Activated effector memory CD4-positive, alpha-beta T cell treated with anti-CD3 and anti-CD28 coated beads, Interleukin-2, amount 50 U/mL, for 16 hours (primary cell): ENCODE measurements around the gene CD79A.
"Not testable (repeated sequence)": the region's sequence is repeated elsewhere in the genome, so short reads cannot be mapped to it uniquely, and the experiment has no call there.

Experiments
- DNase-seq: peaks from one replicate; pipeline ENCODE4 v3.0.0-alpha.2; 2020

The CD79A gene

DNA sequence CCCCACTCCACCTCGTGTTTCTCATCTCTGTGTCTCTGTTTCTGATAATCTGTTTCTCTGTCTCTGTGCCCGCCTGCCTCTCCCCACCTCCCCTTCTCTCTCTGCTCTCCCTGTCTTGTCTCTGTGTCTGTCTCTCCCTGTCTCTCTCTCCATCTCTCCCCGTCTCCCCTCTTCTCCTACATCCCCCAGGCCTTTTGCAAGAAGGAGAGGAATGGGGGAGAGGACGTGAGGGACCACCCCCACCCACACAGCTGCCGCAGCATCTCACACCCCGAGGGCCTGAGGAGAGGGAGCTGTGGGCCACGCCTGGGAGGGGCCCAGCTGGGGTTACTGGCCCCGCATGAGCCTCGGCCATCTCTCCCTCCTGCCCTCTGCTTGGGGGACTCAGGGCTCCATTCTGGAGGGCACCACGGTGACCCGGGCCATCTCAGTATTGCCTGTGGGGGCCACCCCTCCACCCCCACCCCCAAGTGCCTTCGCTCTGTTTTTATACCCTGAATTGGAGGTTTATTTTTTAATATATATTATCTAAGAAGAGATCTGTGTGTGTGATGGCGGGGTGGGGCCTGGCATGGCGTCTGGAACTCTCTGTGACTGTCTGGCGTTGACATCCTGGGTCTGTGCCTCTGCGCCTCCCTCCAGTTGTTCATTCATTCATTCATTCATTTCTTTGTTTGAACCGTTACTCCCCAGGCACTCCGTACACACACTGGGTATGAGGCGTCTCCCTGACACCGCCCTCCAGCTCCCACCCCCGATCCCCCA, 30.0 kb downstream of the CD79A start:
- no peak for DNase-seq

DNA sequence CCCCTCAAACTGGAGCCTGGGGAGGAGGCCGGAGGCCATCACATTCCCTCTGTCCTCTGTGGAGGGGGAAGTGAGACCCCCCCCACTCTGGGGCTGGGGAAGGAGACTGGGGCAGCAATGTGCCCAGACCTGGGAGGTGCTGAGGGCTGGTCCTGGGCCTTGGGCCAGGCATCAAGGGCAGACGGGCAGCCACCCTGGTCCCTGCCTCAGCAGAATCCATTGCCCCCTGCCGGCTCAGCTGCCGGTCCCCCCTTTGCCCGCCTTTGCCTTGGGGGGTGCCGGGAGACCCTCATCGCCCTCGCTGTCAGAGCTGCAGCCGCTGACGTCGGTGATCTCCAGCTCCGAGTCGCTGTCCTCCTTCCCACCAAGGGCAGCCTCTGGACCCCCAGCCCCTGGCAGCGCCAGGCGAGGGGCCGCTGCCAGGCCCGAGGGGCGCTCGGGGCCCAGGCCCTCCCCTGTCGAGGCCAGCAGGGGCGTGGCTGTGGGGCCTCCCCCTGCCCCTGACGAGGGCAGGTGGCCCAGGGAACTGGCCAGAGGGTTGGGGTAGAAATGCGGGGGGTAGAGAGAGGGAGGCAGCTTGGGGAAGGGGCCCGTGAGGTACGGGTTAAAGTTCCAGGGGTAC, 31.0 kb downstream of the CD79A start:
- no peak for DNase-seq

GRCh38 chr19:41908724-41909464, 31.8 kb downstream of the CD79A start:
- no peak for DNase-seq

GRCh38 chr19:41909706-41910105, 32.6 kb downstream of the CD79A start:
- DNase-seq, result no peak

GRCh38 chr19:41910240-41910991, 33.3 kb downstream of the CD79A start:
- no peak for DNase-seq

- DNase-seq, result no peak
These were observed 34.2 kb downstream of the CD79A start for GRCh38 chr19:41910992-41911888.

DNA sequence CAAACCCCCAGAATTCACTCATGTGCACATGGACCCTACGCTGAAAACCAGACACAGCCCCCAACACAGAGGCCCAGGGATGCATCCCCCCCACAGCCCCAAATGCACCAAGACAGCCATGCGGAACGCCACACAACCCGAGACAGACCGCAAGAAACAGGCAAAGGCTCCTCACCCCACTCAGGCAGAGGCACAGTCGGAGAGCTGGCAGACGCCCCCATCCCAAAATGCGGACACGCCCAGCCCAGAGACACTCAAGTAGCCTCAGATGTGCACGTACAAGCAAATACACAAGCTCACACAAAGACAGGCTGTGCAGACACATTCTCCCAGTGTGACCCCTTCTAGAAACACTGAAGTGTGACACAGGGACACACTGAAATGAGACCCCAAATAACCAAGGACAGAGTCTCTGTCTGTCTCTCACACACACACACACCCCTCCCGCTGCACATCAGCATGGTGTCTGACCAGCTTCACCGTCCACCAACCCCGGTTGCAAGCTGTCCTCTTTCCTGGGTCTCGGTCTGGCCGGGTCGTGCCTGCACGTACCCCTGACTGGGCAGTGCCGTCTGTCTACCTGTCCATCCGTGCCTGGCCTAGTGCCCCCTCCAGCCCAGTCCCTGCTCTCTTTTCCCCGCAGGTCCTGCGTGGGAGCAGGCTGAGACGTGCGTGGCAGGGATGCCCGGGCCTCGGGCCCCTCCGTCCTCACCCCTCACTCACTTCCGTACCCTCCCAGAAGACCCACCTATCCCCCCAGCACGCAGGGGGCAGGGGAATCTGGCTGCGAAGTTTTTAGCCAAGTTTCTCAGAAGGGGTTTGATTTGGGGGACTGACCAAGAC, 35.0 kb downstream of the CD79A start:
- no peak for DNase-seq

GRCh38 chr19:41912899-41913537, 35.9 kb downstream of the CD79A start:
- DNase-seq, result no peak

DNA sequence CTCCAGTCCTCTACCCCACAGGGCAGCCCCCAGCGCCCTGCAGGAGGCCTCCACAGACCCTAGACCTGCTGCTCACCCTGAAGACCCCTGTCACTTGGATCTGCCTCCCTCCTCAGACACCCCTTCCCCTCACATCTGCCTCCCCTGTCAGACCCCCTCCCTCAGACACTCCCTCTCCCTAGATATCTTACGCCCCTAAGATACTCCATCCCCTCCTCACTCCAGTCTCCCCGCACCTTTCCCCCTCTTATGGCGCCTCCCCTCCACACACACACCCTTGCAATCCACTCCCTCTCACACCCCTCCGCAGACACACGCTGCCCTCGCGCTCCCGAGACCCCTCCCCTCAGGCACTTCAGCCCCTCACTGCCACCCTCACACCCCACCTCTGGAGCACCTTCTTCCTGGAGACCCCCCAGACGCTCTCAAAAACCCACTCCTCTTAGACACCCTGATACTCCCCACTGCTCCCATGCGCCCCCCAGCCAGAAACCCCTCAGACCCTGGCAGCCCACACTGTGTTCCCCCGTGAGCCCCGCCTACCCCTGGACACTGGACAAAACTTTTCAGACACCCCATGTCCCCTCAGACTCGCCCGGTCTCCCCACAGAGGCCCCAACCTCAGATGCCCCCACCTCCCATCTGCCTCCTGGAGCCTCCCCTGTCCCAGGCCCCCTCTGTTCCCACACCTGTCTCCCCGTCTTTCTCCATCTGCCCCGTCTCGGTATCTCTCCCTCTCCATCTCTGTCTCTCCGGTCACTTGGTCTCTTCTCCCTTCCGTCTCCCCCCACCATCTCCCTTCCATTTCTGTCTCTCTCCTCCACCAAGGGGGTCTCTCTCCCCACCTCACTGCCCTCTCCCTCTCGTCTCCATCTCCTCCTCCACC, 36.7 kb downstream of the CD79A start:
- no peak for DNase-seq

GRCh38 chr19:41914424-41914834, 37.4 kb downstream of the CD79A start:
- DNase-seq, result not testable (repeated sequence)

GRCh38 chr19:41915021-41915775, 38.1 kb downstream of the CD79A start:
- no peak for DNase-seq

DNA sequence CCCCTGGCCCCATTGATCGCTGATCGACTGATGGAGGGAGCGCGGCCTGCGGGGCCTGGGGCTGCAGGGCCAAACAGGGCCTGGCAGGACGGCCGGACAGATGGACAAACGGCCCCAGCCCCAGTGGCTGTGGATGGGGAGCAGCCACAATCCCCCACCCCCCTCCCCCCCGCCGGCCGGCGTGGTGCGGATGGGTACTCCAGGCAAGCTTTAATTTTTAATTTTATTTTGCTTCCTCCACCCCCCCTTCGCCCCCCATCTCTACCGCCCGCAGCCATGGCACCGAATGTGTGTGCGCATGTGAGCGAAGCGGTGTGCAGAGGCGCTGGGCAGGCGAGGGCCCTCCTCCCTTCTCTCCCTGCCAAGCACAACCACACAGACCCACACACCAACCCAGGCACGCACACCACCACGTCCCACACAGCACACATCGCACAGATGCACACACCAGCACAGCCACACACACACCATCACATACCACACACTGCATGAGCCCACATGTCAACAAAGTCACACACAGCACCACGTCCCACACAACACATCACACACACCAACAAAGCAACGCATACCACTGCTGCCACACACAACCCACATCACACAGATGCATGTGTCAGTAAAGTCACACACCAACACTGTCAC, 38.8 kb downstream of the CD79A start:
- DNase-seq, result no peak

DNA sequence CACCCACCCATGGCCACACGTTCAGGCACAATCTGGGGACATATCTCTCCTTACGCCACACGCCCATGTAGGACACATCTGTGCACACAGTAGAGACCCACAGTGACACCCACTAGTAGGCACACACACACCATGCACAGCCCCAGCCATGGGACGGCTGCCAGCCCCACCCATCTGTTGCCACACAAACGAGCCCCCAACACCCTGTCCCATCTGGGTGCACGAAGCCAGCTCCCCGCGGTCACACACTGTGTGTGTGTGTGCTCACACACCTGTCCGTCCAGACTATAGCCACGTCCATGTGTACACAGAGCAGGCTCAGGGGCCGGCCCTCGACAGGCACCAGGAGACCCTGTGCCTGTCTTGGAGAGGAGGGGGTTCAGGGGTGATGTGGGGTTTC, 40.6 kb downstream of the CD79A start:
- no peak for DNase-seq

GRCh38 chr19:41918095-41918494, 41.0 kb downstream of the CD79A start:
- no peak for DNase-seq

- DNase-seq, result no peak
These were observed 41.7 kb downstream of the CD79A start for GRCh38 chr19:41918653-41919244.

- no peak for DNase-seq
These were observed 43.1 kb downstream of the CD79A start for GRCh38 chr19:41919948-41920712.
